GM13977 (cell line): Measurements from ENCODE around the gene TUBG2.

ENCODE experiments used
- DNase-seq: peaks from one replicate; pipeline ENCODE4 v3.0.0; 2012; ENCODE audit warnings: low spot score
- CTCF ChIP-seq: IDR thresholded peaks from 2 replicates; pipeline ENCODE4 v1.5.1; 2012; ENCODE audit warnings: mild to moderate bottlenecking, control low read depth; ENCODE audit not compliant: insufficient read depth; ENCODE audit errors: extremely low read depth, missing control alignments
- in situ Hi-C: fragments of 300-500 bp; cut with MboI; formaldehyde crosslinking; loops from one replicate; pipeline ENCODE4 v1.12.0; 2022; ENCODE audit warnings: low sequenced_read_pairs, low pct_unique_long_range_greater_than_20kb, mixed read lengths, inconsistent platforms; ENCODE audit not compliant: unreplicated experiment

Gene TUBG2

DNA sequence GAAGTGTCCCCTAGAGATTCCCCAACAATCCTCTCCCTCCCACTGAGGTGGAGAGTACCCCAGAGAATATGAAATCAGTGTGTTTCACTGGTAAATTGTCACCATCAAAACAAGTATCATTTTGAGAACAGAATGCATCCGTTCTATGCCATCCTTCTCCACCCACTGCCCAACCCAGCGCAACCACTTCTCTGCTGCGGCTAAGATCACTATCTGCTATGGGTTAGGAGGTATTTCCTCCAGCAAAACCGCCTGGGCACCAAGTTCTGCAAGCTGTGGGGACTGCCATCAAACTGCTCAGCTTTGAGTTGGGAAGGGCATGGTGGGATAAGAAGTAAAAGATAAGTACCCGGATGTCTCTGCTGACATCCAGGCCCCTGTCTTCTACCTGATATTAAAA, 47.6 kb downstream of the TUBG2 start:
- in situ Hi-C loops = no loop called here
- TF ChIP-seq CTCF = no peak
- DNase-seq = no peak

DNA sequence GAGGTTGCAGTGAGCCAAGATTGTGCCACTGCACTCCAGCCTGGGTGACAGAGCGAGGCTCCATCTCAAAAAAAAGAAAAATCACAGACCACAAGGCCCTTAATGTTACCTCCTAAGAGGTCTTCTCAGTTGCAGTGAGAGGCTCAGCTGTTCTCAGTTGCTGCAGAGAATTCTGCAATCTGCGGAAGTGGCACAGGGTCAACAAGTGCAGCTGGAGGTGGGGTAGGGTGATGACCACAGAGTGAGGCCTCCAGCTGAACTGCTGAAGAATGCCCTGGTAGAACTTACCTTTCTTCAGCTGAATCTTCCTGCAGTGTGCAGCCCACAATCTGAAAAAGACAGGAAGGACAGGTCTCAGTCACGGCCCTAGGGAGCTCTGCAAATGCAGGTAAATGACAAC, 49.5 kb downstream of the TUBG2 start:
- DNase-seq = no peak
- in situ Hi-C loops = no loop called here
- no peak for TF ChIP-seq CTCF

- no peak for TF ChIP-seq CTCF
- DNase-seq = no peak
- in situ Hi-C loops = no loop called here
Observed at GRCh38 chr17:42709561-42709960, 50.5 kb downstream of the TUBG2 start.
